GM10266 (cell line): Measurements from ENCODE around the gene MED22.

Source experiments
- DNase-seq: peaks from one replicate; pipeline ENCODE4 v3.0.0; 2012; ENCODE audit errors: extremely low spot score
- CTCF ChIP-seq: IDR thresholded peaks from 2 replicates; pipeline ENCODE4 v1.5.1; 2012; ENCODE audit warnings: mild to moderate bottlenecking, low read depth; ENCODE audit not compliant: control insufficient read depth, insufficient read depth; ENCODE audit errors: missing control alignments

Gene MED22

DNA sequence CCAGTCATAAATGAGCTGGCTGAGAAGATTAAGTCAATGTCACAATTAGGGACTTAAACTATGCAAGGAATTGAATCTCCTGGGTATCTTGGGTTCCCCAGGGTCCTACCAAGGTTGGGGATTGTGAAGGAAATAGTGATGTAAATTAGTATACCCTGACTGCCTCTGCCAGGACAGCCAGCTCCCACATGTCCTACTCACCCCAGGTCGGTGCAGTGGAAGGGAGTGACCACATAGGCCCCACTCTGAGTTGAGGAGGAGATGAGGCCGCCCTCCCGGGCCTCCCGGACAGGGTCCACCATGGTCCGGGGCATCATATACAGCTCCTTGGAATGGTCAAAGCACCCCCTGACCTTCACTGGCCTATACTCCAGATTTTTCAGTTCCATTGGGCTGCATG, 5.6 kb upstream of the MED22 start:
- DNase-seq, result no peak
- TF ChIP-seq CTCF, result no peak

GRCh38 chr9:133352635-133353340, 4.9 kb upstream of the MED22 start:
- DNase-seq, result no peak
- no peak for TF ChIP-seq CTCF

DNA sequence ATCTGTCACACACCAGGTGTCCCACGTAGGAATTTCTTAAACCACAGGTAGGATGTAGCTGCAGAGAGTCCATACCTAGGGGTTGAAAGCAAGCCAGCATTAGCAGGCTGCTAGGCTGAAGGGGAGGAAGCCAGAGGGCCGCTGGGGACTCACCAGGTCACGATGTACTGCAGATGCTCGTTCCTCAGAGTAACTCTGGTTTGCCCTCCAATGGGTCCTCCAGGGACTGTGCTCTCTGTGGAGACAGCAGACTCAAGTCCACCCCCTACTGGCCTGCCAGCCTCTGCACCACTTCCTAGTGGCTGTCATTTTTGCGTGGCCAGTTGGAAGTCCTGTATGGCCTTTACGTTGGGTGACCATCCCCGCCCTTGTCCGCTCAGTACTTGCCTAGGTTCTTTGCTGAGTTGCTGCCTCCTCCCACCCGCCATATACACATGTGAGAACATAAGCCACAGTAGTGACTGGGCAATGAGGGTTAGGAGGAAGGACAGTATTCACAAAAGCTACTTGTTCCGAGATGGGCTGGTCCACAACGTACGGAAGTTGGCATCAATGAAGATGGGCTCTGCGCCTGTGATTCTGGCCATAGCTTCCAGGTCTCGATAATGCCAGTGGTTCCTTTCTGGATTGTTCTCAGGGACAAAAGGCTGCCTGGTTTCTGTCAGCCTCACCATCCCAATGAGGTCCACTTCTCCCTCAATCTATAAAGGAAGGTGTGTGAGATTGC, 4.1 kb upstream of the MED22 start:
- peak; percentile 57 for DNase-seq
- TF ChIP-seq CTCF, result peak; percentile 63

DNA sequence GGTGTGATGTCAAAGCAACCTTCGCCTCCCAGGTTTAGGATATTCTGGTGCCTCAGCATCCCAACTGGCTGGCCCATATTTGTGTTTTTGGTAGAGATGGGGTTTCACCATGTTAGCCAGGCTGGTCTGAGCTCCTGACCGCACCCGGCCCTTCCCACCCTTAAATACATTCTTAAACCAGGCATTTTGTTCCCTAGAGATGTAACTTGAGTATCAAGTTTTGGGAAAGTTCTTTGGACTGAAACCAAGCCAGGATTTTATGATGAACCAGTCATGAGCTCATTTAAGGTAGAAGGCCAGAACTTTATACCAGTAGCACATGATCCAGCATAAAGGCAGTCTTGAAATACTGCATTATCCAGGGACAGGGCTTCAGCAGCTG, 3.6 kb upstream of the MED22 start:
- no peak for DNase-seq
- TF ChIP-seq CTCF, result no peak

- TF ChIP-seq CTCF, result no peak
- no peak for DNase-seq
Measured at GRCh38 chr9:133349965-133350616, 2.2 kb upstream of the MED22 start.

GRCh38 chr9:133348718-133349573, 1.0 kb upstream of the MED22 start:
- no peak for TF ChIP-seq CTCF
- no peak for DNase-seq
